GM19395 (cell line): ENCODE data around the gene CREB3L2.
"Not testable (repeated sequence)": the region's sequence is repeated elsewhere in the genome, so short reads cannot be mapped to it uniquely, and the experiment has no call there.

Experiments
- ATAC-seq: cut with Tn5 transposase; IDR thresholded peaks from one replicate; pipeline ENCODE4 v1.9.1; 2021; ENCODE audit warnings: mild to moderate bottlenecking, moderate library complexity; ENCODE audit not compliant: unreplicated experiment

CREB3L2 gene

DNA sequence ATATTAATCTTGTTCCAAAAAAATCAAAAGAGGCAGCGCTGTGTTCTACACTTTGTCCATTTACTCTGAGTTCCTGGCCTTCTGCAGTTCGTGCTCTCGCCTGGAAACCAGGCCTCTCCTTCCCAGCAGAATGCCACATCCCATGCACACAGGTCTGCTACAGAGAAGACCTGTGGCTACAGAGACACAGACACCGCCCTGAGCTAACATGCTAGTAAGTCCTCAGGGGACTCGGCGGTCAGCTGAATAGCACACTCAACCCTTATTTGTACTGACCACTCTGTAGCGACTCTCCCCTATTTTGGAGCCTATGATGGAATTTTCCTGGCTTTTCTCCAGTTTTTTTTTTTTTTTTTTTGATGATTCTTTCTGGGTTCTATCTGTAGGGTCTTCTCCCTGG, 12.8 kb downstream of the CREB3L2 start:
- ATAC-seq = no peak

DNA sequence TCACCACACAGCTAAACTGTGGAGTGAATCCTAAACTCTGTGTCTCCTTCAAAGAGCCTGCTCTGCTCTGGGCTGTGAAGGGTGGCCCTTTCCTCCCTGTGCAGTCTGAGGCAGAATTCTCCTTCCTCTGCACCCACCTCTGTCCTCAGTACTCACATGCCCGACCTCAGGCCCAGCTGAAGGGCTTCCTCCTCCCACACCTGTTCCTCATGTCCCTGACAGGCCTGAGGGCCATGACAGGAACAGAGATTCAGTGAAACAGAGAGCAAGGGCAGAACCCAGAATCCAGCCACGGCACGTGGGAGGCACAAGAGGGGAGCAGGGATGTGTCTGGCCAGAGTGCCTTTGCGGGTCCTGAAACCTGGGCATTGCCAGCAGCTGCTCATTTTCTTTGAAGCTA, 13.9 kb downstream of the CREB3L2 start:
- ATAC-seq = peak; percentile 60

DNA sequence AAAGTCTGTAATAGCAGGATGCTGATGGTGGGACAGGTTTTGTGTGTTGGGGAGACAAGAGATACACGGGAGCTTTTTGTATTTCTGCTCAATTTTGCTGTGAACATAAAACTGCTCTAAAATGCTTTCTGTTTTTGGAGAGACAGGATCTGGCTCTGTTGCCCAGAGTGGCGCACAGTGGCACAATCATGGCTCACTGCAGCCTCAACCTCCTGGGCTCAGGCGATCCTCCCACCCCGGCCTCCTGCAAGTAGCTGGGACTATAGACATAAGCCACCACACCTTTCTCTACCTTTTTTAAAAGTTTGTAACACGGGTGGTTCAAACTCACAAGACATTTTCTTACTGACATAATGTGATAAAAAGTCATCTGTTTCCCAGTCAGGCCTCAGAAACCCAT, 14.3 kb downstream of the CREB3L2 start:
- ATAC-seq = no peak

DNA sequence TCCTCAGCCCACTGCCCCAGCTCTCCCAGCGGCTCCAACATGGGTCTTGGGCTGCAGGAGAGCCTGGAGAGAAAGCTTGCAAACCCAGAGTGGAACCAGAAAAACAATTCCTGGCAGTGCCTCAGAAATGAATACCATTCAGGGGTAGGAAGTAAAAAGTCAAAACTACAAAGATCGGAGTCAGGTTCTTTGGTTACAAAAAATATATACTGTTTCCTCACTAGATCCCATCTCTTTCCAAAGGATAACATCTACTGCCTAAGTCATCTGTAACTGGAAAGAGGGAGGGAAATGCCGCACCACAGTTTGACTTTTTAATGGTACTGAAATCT, 14.9 kb downstream of the CREB3L2 start:
- no peak for ATAC-seq

DNA sequence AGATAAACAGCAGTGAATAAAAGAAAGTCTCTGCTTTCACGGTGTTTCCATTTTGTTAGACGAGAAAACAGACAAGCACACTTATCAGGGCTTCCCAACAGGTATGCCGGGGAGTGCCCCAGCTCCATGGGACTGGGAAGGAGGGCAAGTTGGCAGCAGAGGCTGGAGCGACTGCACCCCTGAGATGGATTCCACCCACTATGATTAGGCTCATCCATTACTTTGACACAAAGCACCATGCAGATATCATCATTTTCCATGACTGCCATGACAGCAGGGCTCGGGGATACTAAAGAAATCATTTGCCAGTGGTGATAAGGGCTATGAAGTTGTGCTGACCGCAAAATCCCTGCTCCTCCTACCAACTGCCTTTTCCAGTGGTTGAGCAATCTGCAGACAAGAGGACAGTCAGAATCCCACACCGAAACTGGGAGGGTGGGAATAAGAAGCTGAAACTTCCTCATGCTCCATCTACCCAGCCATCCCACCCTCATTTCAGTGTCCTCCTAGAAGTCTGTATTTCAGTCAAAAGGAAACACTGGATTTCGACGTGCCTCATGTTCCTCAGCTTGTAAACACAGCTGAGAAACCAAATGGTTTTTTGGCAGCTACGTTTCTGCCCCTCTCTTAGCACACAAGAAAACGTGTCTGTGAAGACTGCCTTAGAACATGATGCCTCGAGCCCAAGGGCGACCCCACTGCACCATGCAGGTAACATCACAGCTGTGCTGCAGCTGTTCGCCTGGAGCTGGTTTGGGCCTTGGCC, 15.5 kb downstream of the CREB3L2 start:
- ATAC-seq = no peak

DNA sequence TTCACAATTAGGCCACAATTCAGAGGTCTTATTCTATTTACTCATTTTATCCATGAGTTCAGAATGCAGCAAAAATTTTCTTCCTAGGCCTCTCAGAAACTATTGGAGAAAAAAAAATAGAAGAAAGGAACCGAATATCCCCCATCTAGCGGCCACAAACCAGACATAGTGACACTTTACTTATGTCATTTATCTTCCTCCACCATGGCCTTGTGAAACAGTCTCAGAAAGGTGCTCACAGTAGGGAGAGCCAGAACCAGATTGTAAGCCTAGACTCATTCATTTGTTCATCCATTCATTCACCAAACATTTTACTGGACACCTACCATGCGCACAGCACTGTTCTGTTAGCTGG, 16.0 kb downstream of the CREB3L2 start:
- ATAC-seq = peak; percentile 54

DNA sequence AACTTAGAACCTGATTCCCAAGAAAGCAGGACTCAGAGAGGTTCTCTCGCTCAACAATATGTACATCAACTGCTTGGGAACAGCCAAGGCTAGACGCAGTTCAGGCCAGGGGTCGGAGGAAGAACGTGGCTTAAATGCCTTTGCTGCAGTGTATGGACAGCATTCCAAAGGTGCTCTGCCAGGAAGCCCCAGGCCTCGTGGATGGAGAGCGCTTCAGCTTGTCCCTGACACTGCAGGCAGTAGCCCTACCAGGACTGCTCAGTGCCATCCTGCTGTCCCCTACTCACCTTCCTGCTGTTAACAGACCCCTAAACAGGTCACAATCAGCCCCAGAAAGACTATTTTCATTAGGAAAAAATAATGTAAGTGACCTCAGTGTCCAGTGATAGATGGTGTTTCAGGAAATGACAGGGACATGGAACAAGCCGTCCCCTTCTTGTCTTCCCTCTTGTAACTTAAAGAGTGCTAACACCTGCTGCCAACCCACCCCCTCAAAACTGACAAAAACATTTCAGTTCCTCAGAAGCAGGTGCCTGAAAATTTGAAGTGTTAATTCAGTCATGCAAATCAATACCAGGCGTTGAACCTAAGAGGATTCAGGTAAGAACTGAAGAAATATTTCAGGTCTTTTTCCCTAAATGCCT, 16.5 kb downstream of the CREB3L2 start:
- peak; percentile 61 for ATAC-seq

DNA sequence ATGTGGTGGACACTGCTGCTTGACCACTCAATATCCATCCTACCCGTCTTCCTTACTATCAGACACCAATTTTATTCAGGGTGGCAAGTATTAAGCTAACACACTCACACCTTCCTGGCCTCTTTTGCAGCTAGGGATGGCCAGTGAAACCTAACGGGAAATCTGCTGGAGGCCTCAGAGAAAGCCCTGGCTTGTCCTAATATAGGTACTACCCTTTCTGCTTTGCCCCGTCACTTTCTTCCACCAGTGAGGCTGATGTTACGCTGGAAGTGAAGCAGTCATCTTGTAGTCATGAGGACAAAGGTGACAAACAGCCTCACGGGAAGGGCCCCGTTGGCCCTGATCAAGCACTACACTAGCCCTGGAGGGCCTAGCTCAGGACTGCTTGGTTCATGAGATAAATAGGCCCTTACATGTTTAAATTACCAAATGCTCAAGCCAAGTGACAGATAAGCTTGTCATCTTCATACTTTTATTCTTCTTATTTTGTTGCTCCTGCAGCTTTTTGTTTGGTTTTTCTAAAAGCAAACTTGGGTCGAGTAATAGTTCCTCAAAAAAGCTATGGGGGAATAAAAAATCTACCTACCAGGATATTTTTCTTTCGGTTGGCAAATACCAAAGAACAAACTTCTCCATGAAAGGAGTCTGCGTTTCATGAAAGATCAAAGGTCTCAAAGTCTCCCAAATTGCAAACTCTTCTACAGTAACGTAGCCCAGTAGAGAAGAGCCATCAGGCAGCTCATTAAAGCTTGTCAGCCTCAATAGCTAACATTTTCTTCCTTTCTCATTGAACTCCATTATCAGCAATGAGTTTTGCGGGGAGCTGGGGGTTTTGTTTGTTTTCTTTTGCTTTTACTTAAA, 17.5 kb downstream of the CREB3L2 start:
- no peak for ATAC-seq

DNA sequence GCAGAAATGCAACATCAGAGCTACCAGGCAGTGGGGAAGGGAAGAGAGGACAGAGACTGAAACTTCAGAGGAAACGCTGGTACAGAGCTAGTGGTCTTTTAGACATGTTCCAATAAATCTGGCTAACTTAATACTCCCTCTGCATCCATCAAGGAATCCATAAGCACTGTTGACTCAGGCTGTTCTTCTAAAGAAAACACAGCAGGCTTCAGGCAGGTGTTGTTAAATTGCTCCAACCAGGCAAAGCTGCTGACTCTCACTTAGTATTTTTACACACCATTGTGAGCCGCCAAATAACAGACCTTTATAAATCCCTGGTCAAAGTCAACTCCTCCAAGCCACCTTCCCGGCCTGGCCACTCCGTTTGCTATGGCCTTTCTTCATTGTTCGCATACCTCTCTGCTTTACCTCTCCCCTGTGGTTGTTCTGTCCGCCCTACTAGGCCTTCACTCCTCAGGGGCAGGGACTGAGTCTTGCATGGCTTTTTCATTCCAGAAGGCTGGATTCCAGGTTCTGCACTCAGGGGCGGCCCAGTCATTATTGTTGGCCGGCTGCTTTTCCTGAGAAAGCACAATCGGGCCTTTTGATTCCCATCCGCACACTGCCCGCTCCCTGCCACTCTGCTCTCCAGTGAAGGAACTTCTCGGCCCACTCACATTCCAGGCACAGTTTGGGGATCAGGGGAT, 18.4 kb downstream of the CREB3L2 start:
- no peak for ATAC-seq

DNA sequence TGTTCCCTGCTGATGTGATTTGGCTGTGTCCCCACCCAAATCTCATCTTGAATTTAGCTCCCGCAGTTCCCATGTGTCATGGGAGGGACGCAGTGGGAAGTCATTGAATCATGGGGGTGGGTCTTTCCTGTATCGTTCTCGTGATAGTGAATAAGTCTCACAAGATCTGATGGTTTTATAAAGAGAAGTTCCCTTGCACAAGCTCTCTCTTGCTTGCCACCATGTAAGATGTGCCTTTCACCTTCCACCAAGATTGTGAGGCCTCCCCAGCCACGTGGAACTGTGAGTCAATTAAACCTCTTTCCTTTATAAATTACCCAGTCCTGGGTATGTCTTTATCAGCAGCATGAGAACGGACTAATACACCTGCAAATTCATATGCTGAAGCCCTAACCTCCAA, 19.5 kb downstream of the CREB3L2 start:
- not testable (repeated sequence) for ATAC-seq

DNA sequence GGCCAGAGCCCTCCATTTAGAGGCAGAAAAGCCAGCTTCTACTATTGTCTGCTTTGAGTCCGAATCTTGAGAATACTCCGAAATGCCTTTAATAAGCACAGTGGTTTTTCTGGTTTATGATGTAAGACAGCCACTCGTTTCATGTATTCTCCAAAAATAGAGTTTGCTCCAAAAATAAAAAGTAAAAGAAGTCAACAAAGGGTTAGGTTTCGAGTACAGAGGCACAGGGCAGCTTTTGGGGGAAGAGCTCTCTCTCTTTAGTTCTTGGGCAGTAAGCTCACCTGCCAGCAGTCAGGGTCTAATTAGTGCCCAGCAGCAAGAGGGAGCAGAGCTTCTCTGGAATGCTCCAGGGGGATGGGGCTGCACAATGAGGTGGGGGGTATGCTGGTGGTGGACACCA, 20.2 kb downstream of the CREB3L2 start:
- peak; percentile 65 for ATAC-seq

DNA sequence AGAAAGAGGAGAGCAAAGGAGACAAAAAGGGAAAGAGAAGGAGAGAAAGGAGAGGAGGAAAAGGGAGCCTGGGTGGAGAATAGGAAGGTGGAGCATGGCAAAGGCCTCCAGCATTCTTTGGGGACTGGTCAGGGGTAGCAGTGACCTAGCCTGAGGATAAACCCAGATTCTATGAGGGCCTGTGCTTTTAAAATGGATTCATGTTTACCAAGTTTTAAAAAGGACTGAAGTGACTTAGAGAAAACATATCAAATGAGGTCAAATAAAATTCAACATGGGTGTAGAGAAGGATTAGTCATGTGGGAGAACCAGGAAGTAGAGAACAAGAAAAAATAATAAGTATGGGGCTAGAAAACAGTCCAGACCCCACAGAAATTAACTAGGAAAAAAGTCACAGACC, 20.7 kb downstream of the CREB3L2 start:
- ATAC-seq = peak; percentile 0

DNA sequence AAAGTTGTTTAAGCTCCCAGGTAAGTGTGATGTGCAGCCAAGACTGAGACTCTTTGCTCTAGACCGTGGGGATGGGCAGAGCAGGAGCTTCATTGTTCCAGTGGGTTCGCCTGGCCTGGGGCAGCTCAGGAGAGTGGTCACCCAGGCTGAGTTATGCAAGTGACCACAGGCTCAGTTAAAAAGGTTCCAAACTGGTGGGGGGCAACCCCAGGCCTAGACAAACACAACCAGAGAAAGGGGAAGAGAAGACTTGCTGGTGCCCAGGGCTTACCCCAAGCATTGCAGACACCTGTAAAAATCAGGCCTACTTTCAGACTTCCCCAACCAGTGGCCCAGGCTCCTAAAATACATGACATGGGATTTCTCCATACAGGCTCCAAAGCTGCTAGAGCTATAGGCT, 21.6 kb downstream of the CREB3L2 start:
- ATAC-seq = no peak

DNA sequence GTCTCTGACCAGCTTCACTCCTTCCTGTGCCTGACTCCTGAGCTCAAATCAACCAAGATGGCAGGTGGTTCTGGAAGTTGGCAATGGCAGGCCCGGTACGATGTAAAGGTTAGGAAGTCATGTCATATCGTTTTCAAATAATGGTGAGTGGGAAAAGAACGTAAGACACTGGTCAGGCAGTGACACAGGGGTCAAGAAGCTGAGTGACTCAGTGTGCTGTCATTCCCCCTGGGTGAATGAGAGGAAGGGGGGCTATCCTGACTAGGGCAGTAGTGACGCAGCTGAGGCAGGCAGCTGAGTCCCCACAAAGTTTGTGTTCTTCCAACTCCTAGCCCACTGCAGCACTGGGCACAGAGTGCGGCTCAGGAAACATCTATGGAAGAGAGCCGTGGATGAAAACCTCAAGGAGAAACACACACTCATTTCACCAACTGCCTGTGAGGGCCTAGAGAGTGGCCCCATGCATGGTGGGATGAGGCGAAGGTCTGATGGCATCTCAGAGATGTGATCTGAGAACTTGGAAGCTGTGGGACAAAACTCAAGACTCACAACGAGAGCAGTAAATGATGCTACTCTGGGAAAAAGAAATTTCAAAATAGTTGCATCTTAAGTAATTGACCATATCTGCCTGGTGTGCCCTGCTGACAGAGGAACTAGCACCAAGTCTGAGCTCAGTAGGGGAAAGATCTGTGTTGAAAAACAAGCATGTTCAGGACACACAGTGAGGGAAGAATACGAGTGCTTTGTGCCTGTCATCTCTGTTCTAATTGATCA, 23.2 kb downstream of the CREB3L2 start:
- no peak for ATAC-seq

DNA sequence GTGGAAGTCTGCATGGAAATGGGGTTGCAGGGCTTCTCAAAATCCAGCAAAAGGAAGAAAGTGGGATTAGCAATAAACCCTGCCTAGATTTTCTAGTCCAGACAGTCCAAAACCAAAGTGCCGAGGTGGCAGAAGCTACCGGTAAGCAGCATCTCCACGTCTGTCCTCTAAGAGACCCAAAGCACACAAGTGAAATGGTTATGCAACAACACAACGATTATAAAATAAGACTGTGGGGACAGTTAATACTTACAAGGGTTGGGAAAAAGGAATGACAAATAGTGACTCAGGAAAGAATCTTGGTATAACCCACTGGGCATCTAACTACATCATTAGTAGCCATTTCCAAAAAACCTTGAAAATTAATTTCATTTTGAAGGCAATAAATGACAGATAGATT, 24.7 kb downstream of the CREB3L2 start:
- ATAC-seq = no peak

DNA sequence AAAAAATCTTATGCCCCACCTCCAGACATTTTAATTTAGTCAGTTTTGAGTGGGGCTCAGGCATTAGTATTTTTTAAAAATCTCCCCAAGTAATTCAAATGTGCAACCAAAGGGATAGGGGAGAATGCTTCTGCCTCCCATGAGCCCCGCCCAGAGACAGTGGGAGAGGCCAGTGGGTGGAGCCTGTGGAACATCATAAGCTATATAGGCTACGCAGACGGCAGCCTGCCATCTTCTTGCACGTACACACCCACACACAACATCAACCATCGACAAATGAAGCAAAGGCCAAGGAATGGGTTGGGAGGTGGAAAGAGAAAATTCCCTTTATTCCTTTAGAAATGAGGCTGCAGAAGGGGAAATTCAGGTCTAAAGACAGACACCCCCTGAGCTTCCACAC, 25.2 kb downstream of the CREB3L2 start:
- no peak for ATAC-seq

DNA sequence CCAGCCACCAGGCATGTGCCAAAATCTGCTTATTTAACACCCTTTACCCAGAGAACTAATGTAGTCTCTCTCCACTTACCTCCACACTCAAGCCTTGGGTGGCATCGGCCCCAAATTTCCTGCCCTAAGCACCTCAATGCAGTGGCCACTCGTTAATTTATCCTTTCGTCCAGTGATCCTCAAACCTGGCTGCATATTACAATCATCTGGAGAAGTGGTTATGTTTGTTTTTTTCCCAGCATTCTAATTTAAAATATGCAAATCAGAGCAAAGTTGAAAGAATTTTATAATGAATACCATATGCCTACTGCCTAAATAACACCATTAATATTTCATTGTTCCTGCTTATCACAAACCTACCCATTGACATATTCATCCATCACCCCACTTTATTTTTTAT, 25.7 kb downstream of the CREB3L2 start:
- ATAC-seq = no peak

DNA sequence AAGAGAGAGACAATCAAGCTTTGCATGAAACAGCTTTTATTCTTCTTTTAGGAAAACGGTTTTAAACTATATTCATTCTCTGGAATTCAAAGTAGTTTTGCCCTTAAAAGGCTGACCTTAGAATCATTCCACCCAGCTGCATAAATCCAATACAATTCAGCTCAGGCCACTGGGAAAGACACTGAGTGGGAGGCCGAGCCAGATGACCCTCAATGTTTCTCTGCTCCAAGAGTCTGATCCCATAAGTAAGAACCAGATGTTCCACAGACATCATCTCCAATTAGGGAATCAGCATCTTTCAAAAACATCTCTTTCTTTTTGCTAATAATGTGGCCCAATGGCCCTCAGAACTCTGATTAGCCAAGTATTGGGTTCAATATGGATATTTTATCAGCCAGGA, 26.1 kb downstream of the CREB3L2 start:
- no peak for ATAC-seq

DNA sequence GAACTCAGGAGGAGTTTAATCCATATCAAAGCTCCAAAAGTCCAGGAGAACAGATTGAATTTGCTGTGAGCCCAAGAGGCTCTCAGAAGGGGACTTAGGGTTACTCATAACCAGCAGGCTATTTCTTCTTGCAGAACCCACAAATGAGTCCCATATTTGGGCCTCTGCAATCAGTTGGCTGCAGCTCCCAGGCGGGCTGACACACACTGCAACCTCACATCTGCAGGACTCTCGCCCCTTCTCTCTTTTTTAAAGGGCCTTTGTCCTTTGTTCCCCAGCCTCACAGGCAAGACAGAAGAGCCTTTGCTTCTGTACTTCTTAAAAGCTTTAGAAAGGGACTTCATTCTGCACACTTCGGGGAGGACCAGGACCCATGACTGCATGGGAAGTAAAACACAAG, 26.7 kb downstream of the CREB3L2 start:
- peak; percentile 85 for ATAC-seq

DNA sequence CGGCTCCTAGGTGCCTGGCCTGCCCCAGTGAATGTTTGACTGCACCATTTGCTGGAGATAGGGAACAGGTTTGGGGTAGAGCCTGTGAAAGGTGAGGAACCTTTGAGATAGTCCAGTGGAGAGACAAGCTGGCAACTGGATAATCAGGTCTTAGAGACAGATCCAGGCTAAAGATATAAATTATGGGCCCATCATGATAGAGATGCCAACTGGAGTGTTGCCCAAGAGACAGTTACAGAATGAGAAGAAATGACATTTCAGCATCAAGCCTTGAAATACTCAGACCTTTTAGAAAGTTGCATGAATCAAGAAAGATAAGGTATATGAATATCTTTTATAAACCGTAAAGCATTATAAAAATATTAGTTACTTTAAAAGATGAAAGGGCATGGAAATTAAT, 27.1 kb downstream of the CREB3L2 start:
- ATAC-seq = no peak
